HG02571 (cell line): ENCODE data around the gene SLC29A3.

ENCODE experiments used
- ATAC-seq: cut with Tn5 transposase; IDR thresholded peaks from one replicate; pipeline ENCODE4 v1.9.1; 2021; ENCODE audit warnings: mild to moderate bottlenecking, moderate library complexity; ENCODE audit not compliant: unreplicated experiment

Gene SLC29A3

DNA sequence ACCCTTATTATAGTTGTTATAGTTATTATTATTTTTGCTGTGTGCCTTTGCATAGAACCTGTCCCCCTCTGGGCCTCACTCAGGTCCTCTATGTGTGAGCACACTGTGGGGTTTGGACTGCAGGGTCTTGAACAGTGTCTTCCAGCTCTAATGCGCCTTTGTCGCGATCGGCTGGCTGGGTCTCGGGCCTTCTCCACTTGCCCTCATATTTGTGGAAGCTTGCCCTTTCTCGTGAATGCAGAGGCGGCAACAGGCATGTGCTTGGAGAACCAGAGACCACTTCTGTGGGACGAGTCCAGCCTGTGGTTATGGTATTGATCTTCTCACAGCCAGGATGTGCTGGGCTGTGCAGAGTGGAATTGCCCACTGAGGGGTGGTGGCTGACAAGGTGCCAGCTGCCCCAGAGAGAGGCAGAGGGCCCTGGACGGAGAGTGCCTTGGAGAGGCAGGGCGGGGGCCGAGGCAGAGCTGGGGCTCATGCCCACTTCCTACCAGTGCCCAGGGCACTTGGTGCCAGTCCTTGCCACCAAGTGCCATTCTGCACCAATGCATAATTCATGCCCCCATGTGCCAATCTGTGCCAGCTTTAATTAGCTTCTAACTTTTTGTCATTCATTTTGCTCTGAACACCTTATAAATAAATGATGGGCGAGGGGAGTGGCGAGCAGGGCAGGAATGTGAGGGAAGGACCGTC lies 70.9 kb downstream of the SLC29A3 start:
- no peak for ATAC-seq

DNA sequence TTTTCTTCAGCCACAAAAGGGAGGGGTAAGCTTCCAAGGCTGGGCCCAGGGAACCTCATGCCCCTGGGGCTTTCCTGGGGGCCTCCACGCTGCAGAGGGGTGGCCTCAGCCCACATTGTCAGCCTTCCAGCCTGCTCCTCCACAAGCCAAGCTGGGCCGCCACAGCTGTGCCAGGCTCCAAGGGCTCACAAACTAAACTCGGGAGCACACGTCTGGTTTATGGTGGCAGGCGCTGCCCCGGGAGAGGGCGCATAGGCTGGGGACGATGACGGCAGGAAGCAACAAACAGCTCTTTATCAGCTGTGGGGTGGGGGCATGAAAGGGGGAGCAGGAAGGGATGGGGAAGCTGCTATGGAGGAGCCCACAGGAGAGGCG lies 71.4 kb downstream of the SLC29A3 start:
- ATAC-seq = no peak

GRCh38 chr10:71390921-71391690 lies 72.0 kb downstream of the SLC29A3 start:
- ATAC-seq = no peak

GRCh38 chr10:71391701-71392100 lies 72.6 kb downstream of the SLC29A3 start:
- no peak for ATAC-seq

DNA sequence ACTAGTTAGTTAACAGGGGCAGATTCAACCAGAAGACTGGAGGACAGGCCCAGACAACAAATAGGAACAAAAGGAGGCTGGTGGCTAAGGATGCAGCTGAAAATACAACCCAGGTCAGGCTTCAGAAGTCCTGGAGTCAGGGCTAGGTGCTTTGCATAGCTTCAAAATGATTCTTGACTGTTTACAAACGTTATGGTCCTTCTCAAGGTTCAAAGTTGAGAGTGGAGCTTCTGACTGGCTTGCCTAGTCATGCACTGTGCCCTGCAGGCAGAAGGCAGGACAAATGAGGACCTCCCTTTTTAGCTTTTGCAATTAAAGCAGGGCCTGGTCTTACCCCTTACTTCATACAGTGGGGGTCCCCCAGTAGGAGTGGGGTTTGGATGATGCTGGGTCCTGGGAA lies 73.2 kb downstream of the SLC29A3 start:
- no peak for ATAC-seq

DNA sequence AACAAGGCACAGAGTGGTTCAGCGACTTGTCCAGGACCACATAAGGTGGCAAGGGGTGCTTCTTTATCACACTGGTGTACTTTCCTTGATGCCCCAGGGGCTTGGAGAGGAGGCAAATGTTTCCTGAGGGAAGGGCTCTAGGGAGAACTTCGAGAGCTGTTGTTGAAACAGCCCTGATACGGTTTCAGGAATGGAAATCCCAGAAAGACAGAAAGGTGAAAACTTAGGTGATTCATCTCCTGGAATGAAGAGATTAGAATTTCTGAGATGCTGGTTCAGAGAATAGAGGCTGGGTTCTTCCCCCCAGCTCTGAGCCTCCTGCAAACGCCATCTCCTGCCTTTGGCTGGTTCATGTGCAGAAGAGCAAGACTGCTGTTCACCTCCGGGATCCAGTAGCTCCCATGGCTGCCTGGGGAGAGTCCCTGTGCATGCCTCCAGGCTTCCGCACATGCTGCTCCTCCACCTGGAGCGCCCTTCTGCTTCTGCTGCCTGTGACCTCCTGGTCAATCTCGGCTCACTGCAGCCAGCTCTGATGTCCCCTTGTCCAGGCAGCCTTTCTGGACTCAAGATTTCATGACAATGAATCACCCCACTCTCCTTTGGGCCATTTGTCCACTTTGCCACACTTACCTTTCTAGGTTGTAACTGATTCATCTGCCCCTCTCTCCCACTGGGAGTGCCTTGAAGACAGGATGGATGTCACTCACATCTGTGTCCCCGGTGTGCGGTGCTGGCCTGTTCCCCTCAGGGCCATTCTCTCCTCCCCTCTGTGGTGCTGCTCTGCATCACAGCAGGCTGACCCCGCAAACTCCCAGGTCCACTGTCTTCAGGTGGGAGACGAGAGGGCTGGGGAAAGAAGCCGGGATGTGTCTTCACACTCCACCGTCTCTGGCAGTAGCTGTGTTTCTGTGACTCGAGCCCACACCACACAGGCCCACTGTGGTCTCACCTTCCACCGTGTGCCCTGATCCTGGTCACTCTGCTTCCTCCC lies 74.0 kb downstream of the SLC29A3 start:
- ATAC-seq = no peak

DNA sequence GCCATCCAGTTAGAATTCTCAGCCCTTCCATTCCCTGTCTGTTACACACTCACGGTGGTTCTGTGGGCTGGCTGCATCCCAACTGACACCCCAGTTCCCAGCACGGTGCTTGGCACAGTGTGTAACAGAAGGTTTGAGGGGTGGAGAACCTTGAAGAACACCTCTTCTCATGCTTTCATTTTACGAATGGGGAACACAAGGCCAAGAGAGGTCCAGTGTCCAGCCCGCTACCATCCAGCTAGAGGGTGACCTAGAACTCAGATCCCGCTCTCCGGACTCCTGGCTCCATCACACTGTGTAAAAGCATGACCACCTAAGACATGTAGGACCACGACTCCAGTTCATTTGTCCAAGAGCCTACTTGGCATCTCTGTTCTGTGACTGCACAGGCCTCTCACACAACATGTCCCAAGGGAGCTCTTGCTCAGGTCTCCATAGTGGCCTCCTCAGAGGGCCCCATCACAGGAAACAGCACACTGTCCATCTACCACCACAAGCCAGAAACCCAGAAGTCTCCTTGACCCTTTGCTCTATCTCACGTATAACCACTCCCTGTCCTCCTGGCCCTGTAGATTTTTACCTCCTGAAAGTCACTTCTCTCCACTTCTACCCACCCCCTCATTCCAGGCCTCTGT lies 74.9 kb downstream of the SLC29A3 start:
- no peak for ATAC-seq

GRCh38 chr10:71394926-71395562 lies 76.0 kb downstream of the SLC29A3 start:
- no peak for ATAC-seq

DNA sequence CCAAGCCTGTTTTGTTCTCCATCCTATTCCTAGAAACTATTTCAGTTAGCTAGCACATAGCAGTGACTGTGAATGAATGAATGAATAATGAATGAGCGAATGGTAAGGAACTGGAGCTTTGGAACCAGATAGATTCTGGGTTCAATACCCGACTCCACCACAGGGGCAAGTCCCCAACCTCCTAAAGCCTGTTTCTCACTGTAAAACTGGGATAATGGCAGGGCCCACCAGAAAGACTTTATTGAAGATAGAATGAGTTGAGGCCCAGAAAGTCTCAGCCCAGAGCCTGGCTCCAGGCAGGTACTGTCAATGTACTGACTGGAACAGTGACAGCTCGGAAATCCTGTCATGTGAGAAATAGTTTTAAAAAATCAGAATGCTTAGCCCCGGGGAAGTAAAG lies 76.6 kb downstream of the SLC29A3 start:
- no peak for ATAC-seq

GRCh38 chr10:71396084-71396710 lies 77.1 kb downstream of the SLC29A3 start:
- no peak for ATAC-seq

DNA sequence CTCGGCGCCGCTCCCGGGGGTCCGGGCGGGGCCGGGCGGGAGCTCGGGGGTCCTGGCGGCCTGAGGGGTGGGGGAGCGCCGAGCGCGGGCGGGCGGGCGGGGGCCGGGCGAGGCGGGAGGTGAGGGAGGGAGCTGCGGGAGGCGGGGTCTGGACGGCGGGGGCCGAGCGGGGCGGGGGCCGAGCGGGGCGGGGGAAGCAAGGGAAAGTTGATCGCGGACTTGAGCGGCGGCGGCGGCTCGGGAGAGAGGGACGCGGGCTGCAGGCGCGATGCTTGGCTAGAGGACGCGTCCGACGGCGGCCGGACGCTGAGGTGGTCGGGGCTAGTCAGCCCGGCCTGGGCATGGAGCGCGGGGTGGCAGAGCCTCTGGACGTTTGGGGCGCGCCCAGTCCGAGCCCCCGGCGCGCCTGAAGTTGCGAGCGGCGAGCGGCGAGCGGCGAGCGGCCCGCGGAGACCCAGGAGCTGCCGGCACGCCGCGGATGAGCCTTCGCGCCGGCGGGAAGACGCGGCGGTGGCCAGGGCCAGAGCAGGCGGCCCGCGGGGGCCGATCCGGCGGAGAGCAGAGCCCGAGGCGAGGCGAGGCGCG lies 77.7 kb downstream of the SLC29A3 start, which contains the start of gene CDH23:
TSS of gene CDH23 (plus strand) at position 210 of the 585 bp plus-strand sequence. CDS start 42,912 bp downstream, outside the sequence.
- ATAC-seq = no peak

DNA sequence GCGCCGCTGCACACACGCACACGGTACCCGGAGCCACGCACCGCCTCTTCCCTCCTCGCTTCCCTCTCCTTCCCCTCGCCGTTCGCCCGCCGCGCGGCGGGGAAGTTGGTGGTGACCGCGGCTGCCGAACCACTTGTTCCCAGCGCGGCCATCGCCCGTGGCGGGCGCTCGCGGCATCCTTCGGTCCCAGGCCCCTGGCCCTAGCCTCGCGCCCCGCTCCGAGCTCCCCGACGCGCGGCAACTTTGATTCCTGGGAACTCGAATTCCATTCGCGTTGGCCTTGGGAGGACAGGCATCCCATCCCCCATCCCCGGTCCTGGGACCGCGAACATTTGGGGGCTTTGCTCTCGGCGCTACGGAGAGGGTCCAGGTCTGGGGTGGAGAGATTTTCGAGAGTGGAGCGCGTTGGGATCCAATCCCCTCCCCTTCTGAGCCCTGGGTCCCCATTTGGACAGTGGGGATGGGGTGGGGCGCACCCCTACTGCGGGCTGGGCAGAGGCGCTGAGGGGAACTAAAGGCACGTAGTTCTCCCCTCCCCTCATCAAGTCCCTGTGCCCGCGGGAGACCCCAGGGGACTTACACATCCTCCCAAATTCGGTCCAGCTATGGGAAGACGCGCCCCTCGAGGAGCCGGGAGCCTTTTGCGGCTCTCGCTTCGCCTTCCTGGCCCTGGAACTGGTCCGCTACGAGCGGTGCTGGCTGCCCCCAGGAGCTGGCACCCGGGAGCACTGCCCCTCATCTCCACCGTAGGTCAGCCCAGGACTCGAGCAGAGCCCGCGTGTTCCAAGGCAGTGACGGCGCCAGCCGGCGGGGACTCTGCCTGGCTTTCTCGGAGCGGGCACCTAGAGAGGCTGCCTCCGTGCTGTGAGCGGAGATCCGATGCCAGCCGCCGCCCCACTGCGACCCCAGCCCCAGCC lies 78.5 kb downstream of the SLC29A3 start:
- ATAC-seq = no peak

- no peak for ATAC-seq
Observed at GRCh38 chr10:71398976-71399375, 79.9 kb downstream of the SLC29A3 start.

DNA sequence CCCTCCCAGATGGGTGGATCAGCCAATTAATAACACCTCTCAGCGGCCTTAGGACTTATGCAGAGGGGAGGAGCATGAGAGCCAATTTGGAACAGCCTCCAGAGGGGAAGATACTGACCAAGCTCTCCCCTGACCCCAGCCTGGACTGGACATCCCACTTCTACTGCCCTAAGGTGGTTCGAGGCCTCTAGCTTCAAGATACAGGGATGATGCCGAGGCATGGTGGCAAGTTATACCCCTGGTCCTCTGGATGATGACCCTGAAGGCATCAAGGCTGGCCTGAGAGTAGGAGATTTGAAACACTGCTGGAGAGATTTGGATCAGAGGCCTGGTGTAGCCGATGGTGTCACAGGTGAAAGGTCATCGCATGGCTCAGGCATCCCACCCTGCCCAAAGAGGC lies 80.9 kb downstream of the SLC29A3 start:
- no peak for ATAC-seq

- no peak for ATAC-seq
Observed at GRCh38 chr10:71401056-71401455, 82.0 kb downstream of the SLC29A3 start.

DNA sequence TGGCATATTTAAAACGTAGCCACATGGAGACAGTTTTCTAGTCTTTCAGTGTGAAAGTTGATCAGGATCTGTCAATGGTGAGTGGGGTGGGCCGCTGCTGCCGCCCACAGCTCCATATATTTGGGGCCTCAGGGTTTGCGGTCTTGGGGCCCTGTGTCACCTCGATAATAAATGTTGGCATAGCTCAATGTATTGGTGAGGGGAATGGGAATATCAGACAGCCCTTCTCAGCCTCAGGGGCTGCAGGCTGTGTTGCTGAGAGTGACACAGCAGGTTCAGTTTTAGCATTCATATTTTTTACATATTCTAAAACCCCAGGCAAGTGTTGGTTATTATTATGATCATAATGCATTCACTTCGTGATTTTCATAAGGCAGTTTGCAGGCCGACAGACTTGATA lies 82.9 kb downstream of the SLC29A3 start:
- ATAC-seq = no peak

DNA sequence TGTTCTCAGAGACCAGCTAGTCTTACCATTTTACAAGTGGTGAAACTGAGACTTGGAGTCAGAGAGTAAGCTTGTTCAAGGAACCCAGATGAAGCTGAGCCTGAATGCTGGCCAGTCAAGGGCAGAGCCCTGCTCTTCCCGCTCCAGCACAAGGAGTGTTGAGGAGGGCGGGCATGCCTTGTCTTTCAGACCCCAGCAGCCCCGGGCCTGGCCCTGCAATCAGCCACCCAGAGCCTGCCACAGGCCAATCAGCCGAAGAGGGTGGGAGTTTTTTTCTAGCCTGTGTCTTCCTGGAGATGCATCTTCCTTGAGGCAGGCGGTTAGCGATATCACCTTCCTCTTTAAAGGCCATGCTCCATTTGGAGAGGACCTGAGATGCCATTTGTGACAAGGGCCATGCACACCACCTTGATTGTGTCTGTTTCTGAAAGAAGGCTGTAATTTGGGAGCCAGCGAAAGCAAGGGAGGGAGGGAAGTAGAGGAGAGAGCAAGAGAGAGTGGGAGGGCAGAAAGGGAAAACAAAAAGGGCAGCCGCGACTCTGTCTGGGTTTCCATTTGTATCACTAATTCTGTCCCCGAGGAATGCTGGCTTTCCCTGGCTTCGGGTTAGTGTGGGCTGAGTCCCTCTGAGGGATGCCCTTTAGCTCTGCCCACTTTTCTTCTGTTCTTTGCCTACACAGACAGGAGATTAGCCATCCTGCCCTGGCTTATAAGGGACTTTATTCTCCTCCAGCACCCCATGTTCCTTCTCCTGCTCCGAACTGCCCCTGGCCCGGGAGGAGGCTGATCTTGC lies 85.6 kb downstream of the SLC29A3 start:
- no peak for ATAC-seq

DNA sequence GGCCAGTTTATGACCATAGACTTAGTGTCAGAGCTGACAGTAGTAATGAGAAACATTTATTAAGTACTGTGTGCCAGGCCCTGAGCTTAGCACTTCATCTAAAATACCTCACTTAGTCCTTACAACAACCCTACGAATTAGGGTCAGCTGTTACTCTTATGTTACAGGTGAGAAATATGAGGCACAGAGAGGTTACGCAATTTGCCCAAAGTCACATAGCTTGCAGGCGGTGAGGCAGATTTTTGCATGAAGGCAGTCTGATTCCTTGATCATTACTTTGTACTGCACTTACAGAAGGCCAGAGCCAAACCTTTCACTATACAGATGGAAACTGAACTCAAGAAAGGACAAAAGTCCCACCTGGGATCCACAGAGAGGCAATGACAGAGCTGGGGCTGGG lies 87.8 kb downstream of the SLC29A3 start:
- ATAC-seq = no peak
